GM19193 (cell line): ENCODE results near the gene TRAPPC2L.

Experiments used
- POLR2A ChIP-seq: IDR thresholded peaks from 4 replicates; pipeline ENCODE4 v1.6.1; 2011; ENCODE audit not compliant: insufficient read depth, insufficient read length; ENCODE audit errors: extremely low read depth

TRAPPC2L gene

DNA sequence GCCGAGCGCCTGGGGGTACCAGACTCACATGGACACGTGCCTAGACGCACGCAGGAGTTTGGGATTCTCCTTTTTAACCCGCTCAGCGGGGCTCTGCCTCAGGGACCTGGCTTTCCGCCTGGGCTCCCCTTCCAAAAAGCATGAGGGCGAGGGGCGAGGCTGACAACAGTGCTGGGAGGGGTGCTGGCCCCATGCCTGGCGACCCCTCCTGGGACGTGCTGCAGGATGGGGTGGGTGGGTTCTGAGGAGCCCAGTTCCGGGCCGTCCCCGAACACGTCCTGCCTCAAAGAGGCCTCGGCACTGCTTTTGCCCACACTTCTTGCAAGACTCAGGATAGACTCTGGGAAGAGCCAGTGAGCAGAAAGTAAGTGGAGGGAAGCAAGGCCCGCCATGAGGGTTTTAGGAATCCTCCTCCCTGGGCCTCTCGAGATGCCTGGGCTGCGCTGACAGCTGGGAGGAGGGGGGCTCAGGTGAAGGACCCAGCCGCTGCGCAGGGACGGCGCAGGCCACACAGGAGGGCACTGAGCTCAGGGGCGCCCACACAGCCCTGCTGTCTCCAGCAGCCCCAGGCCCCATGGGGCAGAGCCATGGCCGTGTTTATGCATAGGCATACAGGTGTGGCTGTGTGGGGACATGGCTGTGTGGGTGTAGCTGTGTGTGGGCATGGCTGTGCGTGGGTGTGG is 24.9 kb downstream of the TRAPPC2L start:
- TF ChIP-seq POLR2A: no peak

DNA sequence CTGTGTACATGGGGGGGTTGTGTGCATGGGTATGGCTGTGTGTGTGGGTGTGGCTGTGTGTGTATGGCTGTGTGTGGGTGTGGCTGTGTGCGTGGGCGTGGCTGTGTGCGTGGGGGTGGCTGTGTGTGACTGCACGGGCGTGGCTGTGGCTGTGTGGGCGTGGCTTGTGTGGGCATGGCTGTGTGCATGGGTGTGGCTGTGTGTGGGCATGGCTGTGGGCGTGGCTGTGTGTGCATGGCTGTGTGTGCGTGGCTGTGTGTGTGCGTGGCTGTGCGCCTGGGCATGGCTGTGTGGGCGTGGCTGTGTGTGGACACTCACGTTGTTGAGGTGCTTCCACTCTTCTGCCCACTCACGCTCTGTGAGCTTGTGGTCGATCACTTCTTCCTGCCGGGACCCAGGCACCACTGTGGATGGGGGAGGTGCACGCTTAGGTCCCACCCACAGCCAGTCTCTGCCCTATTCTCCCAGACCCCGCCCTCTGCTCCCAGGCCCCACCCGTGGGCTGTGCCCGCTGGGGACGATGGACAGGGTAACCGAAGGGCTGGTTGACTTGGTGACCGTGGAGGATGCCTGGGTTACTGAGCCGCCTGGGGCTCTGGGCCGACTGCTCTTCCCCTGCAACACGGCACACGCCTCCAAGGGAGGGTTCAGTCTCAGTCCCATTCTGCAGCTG is 25.6 kb downstream of the TRAPPC2L start:
- no peak for TF ChIP-seq POLR2A

DNA sequence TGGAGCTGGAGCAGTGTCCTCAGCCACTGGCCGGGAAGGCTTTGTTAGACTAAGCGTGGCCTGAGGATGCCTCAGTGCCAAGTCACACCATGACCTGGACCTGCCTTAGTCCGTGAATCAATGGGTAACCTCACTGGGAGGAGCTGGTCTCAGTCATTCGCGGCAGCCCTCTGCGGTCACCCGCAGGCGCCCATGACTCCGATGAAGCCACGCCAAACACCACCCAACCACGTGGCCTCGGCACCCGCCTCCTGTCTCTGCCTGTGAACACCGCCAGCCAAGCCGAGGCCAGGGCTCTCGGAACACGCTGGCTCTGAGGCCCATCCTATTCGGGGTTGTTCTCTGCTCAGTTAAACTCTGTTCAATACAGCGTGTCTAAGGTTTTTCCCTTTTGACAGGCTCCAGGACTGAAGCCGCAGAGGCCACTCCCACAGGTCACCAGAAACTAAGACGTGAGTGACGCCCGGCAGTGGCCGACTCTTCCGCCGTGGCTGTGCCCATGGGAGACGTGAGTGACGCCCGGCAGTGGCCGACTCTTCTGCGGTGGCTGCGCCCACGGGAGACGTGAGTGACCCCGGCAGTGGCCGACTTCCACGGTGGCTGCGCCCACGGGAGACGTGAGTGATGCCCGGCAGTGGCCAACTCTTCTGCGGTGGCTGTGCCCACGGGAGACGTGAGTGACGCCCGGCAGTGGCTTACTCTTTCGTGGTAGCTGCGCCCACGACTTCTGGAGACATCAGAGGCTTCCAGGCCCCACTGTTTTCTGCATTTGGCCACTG is 26.4 kb downstream of the TRAPPC2L start:
- TF ChIP-seq POLR2A: no peak

DNA sequence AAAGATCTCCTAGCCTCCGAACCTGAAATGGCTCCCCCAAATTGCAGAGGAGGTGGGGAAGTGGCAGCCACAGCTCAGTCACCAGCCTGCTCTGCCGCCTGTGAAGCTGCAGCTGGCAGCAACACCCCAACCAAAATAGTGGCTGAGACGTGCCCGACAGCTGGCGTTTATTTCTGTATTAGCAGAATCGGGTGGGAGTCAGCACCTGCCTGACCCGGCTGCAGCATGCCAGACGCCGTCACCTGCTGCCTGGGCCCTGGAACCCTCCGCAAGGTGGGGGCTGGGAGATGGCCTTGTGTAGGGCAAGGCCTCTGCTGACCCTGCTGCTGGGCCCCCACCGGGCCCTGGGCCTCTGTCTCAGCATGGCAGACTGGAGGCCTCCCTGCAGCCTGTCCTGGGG is 27.0 kb downstream of the TRAPPC2L start:
- no peak for TF ChIP-seq POLR2A

DNA sequence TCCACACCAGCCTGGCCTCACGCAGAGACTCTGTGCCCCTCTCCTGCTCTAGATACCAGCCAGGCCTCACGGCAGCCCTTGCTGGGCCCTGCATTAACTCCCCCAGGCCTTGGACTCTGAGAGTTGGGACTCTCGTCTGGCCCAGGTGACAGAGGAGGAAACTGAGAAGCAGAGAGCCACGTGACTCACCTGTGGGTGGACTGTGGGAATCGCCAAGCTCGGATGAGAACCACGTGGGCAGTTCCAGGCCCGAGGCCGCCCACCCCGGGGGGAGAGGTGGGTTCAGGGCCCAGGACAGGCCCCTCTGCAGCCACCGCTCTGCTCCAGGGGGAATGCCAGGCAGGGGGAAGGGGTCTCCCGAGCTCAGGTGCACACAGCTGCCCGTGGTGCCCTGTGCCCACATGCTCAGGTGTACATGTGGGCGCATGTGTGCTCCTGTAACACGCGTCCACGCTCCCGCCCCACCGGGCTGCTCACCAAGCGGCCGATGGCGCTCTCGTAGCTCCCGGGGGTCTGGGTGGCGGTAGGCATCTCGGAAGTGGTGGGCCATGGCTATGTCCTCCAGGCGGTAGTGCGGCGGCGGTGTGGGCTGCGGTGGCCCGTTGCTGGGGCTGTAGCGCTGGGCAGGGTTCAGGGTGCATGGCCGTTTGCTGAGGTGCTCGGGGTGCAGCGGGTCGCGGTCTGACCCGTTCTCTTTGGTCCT is 27.8 kb downstream of the TRAPPC2L start:
- TF ChIP-seq POLR2A: no peak

DNA sequence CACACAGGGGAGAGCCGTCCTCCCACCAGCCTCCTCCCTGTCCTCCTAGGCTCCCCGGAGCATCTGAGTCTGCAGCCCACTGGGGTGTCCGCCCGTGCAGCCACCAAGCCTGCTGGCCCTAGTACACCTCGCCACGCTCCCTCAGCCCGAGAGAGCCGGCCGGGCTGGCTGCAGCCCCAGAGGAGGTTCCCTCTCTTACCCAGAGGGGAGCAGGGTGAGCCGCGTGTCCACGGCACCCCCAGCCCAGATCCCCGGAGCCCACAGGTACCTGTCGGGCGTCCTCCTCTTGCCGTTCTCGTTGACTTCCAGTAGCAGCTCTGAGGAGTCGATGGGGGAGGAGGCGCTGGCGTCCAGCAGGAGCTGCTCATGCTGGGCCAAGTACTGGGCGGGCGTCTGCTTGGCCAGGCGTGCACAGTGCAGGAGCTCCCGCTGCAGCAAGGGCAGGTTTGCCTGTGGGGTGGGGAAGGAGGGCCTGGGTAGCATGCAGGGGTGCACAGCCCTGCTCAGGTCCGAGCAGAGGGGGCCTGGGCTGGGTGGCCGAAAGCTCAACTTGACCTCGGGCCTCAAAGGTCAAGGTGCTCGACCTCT is 28.9 kb downstream of the TRAPPC2L start:
- TF ChIP-seq POLR2A: no peak

DNA sequence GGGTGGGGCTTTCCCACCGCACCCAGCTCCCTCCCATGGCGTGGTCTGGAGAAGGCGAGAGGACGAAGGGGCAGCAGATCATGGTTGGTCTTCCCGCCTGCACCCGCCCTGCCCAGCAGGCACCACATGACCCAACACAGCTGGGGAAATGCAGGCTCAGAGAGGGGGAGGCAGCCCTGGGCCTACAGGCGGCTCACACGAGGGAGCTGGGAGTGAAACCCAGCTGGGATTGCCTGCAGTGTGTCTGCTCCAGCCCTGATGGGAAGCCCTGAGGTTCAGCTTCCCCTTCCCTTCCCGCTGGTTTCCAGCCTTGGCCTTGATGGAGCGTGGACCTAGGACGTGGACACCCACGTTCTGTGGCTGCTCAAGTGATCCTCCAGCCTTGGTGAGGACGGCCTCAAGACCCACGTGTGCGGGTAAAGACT is 29.5 kb downstream of the TRAPPC2L start:
- TF ChIP-seq POLR2A: no peak

DNA sequence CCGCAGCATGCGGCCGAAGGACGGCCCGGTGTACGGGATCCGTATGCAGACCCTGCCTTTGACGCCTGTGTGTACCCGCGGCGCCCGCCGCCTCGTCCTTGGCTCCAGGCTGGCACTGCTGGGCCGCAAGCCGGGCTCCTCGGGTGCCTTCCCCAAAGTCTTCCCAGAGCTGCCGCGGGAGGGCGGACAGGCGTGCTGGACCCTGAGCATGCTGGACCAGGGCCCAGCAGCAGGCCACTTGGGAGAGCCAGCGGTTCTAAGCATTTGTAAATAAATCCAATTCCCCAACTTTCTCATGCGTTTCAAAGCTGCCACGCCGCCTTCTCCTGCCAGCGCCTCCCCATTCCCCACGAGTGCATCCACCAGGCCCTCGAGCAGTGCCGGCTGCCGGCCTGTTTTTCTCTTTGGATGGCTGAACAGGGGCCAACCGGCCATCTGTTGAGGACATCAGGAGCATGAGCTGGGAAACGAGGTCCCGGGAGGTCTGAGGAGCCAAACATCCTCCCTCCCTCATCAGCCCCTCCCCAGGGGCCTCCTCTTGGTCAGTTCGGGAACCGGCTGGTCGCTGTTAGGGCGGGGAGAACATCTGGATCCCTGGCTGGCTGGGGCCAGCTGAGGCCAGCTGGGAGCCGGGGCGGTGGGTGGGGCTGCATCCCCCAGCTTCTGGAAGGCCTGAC is 30.1 kb downstream of the TRAPPC2L start:
- no peak for TF ChIP-seq POLR2A

DNA sequence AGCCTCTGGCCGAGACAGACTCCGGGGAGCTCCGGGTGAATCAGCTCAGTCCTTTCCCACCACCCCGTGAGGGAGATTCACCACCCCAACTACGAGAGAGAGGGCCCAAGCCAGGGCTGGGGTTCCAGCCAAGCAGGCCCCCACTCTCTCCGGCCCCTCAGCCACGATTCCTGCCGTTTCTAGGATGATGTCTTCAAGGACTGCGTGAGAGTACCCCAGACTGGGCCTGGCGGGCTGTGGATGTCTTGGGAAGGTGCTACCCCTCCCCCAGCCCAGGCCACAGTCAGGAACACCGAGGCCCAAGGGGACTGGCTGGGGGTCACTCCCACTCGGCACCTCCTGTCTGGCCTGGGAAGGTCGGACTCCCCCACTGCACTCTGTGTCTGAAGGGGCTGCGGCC is 31.1 kb downstream of the TRAPPC2L start:
- TF ChIP-seq POLR2A: no peak

DNA sequence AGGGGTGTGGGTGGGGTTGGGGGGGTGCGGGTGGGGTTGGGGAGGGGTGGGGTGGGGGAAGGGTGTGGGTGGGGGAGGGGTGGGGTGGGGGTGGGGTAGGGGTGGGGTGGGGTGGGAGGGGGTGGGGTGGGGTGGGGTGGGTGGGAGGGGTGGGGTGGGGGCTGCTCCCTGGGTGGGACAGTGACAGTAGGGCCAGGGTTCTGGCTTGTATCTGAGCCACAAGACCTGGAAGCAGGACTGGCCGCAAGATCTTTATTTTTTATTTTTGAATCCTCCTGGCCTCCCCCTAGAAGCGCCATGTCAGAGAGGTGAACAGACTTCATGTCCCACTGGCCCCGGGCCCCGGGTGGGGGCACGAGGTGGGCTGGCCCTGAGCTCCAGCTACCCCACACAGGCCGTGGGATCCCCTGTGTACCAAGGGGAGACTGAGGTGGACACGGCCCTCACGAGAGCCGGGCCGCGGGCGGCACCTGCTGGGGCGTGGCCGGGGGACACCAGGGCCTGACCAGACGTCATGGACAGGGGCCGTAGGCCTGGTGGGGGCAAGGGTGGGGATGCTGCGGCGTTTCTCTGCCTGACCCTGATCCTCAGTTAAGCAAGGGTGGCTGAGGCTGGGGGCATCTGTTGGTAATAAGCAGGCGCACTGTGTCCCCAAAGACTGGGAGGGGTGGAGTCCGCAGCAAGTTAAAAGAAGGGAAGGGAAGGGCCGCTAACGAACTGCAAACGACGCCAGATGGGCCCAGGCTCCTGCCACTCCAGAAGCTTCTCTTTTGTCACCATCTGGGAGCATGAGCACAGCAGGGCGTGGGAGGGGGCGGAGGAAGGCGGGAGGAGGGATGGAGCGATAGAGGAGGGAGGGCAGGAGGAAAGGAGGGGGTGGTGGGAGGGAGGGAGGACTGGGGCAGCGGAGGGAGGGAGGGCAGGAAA is 31.8 kb downstream of the TRAPPC2L start:
- TF ChIP-seq POLR2A: no peak

DNA sequence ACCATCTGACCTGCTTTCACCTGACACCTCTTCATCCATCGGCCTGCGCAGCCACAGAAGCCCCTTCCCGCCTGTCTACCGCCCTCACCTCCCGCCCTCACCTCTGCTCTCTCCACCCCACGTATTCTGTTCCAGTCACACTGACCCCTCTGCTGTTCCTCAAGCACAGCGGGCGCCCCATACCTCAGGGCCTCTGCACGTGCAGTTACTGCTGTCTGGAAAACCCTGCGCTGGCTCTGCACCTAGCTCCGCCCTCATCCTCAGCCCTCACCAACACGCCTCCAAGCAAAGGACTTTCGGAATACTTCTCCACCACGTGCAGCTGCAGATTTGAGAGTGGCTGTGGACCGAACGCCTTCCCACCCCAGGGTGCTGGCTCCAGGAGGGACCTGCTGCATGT is 34.2 kb downstream of the TRAPPC2L start:
- no peak for TF ChIP-seq POLR2A

DNA sequence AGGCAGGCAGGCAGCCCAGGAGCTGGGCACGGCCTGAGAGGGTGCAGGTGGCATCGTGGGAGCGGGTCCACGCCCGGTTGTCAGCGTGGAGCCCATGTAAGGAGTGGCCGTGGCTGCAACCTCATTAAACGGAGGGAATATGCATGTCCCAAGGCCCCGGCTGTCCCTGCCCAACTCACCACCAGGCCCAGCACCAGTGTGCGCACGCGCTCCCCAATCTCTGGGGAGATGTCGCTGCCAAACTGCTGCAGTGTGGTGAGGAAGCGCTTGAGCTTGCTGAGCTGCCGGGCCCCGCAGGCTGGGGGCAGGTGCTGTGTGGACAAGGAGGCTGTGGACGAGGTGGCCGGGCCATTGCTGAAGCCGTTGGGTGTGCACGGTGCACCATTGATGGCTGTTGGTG is 35.1 kb downstream of the TRAPPC2L start:
- TF ChIP-seq POLR2A: no peak
